Neutrophil (primary cell): ENCODE measurements around the gene NCOA6.

Experiments used
- H3K27ac ChIP-seq: fragments of 200-600 bp; sonication (generic); 2 replicates; pipeline ENCODE4 v1.5.1; 2016; ENCODE audit warnings: mild to moderate bottlenecking, moderate library complexity
- H3K27me3 ChIP-seq: fragments of 200-600 bp; sonication (generic); 2 replicates; pipeline ENCODE4 v1.6.0; 2016; ENCODE audit warnings: mild to moderate bottlenecking
- H3K36me3 ChIP-seq: fragments of 200-600 bp; sonication (generic); 2 replicates; pipeline ENCODE4 v1.5.1; 2017
- H3K4me1 ChIP-seq, 2 experiments: fragments of 200-600 bp in 1 of 2; sonication (generic) in 1 of 2; 1 replicate in 1 of 2; 2 replicates in 1 of 2; pipeline versions ENCODE4 v1.5.1 to v1.6.1; 2013 to 2016; ENCODE audit warnings: low read depth in 1 of 2, low read length in 1 of 2, mild to moderate bottlenecking in 1 of 2, moderate library complexity in 1 of 2; ENCODE audit not compliant: control insufficient read depth in 1 of 2, insufficient read depth in 1 of 2
- H3K4me3 ChIP-seq, 2 experiments: fragments of 200-600 bp in 1 of 2; sonication (generic) in 1 of 2; 1 replicate in 1 of 2; 2 replicates in 1 of 2; pipeline ENCODE4 v1.5.1; 2013 to 2016; ENCODE audit warnings: low read depth in 1 of 2, low read length in 1 of 2, mild to moderate bottlenecking in 1 of 2, moderate library complexity in 1 of 2
- H3K9me3 ChIP-seq: fragments of 200-600 bp; sonication (generic); 2 replicates; pipeline ENCODE4 v1.5.1; 2016
- TF ChIP-seq, protein P1 (sequence below): fragments of 200-600 bp; sonication (generic); IDR thresholded peaks from 2 replicates; pipeline ENCODE4 v1.5.1; 2016; ENCODE audit warnings: antibody characterized with exemption

Gene NCOA6

DNA sequence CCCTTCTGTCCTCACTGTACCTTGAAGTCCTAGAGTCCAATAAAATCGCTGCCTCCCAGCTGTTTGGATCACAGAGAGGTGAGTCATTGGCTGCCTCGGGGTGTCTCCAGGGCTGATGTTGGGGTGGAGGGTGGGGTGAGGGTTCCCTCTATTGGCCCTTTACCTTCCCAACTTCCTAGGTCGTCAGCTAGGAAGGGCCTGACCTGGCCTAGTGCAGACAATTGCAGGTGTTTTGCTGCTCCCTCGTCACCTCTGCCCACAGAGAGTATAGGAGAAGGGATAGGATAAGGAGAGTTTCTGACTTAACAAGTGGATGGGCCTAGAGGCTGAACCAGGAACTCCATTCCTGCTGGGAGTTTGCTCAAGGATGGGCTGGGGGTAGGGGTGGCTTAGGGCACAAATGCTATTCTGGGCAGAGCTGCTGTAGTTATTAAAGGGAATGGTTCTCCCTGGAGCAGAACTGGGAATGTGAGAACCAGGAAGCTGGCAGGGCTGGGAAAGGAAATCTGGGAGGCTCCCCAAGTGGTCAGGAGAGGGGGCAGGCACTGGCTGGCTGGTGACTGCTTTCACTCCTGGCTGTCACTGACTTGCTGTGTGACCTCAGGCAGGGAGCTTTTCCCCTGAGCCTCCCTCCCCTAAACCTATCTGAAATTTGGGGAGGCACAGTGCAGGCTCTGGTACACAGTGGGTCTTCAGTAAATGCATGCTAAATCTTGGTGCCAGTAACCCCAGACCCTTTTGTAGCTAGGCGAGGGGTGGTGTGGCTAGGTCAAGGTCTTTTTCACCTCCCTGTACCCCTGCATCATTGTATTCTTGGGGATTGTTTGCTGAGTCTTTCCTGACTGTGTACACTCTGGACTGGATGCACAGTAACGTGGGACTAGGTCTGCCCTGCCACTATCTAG, 119.8 kb downstream of the NCOA6 start:
- Histone ChIP-seq H3K4me3 (peak overlapping the region; percentile 71 to 94), H3K36me3 (peaks cover 4% of the 10 kb centered on the region), H3K27ac (peak overlapping the region; percentile 99), H3K27me3 (peaks cover 7% of the 10 kb centered on the region), H3K9me3 (no peaks in the 10 kb centered on the region), H3K4me1 (peaks cover 61 to 70% of the 10 kb centered on the region in 2 experiments)
- TF ChIP-seq, protein P1, sequence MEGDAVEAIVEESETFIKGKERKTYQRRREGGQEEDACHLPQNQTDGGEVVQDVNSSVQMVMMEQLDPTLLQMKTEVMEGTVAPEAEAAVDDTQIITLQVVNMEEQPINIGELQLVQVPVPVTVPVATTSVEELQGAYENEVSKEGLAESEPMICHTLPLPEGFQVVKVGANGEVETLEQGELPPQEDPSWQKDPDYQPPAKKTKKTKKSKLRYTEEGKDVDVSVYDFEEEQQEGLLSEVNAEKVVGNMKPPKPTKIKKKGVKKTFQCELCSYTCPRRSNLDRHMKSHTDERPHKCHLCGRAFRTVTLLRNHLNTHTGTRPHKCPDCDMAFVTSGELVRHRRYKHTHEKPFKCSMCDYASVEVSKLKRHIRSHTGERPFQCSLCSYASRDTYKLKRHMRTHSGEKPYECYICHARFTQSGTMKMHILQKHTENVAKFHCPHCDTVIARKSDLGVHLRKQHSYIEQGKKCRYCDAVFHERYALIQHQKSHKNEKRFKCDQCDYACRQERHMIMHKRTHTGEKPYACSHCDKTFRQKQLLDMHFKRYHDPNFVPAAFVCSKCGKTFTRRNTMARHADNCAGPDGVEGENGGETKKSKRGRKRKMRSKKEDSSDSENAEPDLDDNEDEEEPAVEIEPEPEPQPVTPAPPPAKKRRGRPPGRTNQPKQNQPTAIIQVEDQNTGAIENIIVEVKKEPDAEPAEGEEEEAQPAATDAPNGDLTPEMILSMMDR, result no peak

DNA sequence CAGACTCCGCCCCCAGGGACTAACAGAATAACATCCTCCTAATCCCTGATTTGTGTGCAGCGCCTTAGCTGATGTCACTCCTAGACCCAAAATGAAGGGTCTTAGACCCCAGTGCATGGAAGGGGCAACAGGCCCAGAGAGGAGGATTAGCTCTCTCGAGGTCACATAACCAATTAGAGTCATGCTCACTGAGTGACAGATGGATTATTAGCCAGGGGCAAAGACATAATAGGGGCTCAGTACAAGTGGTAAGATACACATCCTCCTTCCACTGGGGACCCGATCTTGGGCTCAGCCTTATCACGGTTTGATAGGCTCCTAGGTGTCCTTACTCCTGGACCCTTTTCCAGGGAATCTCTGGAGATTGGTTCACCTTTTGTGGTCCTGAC, 120.4 kb downstream of the NCOA6 start:
- H3K27ac ChIP-seq, result peak overlapping the region; percentile 99
- H3K27me3 ChIP-seq, result peaks cover under 1% of the 10 kb centered on the region
- no peaks in the 10 kb centered on the region for H3K36me3 ChIP-seq
- no peaks in the 10 kb centered on the region for H3K9me3 ChIP-seq
- TF ChIP-seq, protein P1, result no peak
- peaks cover 55 to 63% of the 10 kb centered on the region in 2 experiments for H3K4me1 ChIP-seq
- H3K4me3 ChIP-seq, result peak overlapping the region; percentile 71 to 94

DNA sequence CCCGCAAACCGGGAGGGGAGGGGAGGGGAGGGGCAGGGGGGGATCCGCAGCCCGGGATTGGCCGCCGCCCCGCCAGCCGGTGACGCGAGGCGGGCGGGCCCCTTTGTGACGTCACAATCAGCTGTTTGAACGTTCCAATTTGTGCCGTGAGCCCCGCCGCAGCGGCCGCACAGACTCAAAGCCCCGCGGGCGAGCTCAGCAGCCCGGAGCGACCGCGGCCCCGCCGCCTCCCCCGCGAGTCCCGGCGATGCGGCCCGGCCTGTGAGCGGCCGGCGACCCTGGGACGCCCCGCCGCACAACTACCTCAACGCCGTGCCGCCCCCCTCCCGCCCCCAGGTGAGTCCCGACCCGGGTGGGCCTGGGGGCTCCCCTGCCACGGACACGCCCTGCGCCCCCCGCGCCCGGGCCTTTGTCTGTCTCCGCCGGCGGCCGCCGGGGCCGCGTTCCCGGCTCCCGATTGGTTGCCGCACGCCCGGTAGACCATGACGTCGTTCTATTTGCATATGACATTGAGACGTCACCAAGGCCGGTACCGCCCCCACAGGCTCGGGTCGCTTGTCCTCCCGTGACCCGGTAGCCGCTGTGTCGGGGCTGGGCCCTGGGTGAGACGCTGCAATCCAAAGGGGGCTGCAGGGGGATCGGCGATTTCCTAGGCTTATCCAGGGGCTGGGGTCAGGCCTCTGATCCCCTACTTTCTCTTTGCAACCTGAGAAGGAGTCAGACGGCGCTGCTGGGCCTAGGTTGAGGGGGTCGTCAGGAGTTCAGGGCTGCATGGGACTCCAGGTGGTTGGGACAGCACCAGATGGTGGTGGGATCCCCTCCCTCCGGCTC, 121.1 kb downstream of the NCOA6 start, which contains the start of gene TP53INP2:
Gene TP53INP2, plus strand, starts transcription at position 168 of the 831 bp plus-strand sequence. CDS start 4,396 bp downstream, outside the sequence.
- no peaks in the 10 kb centered on the region for H3K36me3 ChIP-seq
- H3K27ac ChIP-seq, result peak within 1 kb of the TSS; percentile 99
- H3K4me1 ChIP-seq, result peaks cover 54 to 58% of the 10 kb centered on the region in 2 experiments
- TF ChIP-seq, protein P1, result peak; percentile 59
- no peaks in the 10 kb centered on the region for H3K27me3 ChIP-seq
- H3K9me3 ChIP-seq, result no peaks in the 10 kb centered on the region
- peak within 1 kb of the TSS; percentile 71 to 94 for H3K4me3 ChIP-seq

DNA sequence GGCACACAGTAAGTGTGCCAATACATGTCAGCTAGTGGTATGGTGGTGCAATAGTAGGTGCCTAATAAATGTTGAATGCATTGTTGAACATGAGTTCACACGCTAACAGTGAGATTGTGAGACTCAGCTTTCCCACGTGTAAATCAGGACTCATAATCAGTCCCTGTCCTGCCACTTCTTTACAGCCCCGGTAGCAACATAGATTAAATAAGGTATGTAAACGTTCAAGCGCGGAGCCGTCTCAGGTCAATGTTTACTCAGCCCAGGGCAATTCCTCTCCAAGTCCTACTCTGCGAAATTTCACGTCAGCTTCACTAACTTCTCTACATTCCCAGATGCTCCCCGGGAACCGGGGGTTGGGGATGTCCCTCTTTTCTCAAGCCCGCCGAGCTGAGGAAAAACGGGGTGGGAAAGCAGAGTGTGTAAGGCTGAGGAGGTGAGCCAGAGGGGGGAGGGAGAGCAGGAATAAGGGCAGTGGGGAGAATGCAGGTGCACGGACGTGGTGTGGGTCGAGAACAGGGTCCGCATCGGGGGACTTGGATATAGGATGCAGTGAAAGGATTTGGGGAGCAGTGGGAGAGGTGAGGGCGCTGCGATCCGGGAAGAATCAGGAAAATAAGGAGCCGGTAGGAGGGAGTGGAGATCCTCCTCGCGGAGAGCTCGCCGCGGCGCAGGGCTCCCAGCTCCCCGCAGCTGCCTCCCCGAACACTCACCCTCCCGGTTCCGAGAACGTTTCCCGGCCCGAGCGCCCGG, 121.9 kb downstream of the NCOA6 start:
- peaks cover 49 to 50% of the 10 kb centered on the region in 2 experiments for H3K4me1 ChIP-seq
- no peaks in the 10 kb centered on the region for H3K36me3 ChIP-seq
- TF ChIP-seq, protein P1, result no peak
- peak overlapping the region; percentile 71 to 94 for H3K4me3 ChIP-seq
- H3K9me3 ChIP-seq, result no peaks in the 10 kb centered on the region
- no peaks in the 10 kb centered on the region for H3K27me3 ChIP-seq
- peak overlapping the region; percentile 99 for H3K27ac ChIP-seq

DNA sequence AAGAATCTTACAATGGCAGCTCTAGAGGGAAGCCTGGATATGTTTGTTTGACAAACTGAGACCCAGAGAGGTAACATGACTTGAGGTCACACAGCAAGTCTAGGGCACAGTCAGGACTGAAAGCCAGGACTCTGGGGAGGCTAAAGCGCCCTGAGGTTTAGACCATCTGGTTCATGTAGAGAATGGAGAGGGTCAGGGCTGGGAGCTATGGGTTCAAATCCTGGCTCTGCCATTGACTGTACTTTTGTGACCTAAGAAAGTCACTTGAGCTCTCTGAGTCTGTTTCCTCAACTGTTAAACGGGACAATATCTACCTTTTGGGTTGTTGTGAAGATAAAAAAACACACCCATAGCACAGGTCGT, 122.4 kb downstream of the NCOA6 start:
- H3K27ac ChIP-seq, result peak overlapping the region; percentile 99
- no peaks in the 10 kb centered on the region for H3K36me3 ChIP-seq
- TF ChIP-seq, protein P1, result no peak
- no peaks in the 10 kb centered on the region for H3K9me3 ChIP-seq
- peaks cover 44 to 45% of the 10 kb centered on the region in 2 experiments for H3K4me1 ChIP-seq
- H3K4me3 ChIP-seq, result peak overlapping the region; percentile 71 to 94
- H3K27me3 ChIP-seq, result no peaks in the 10 kb centered on the region
